ENCODE results near the gene AKAP8.
A peak's percentile ranks its signal among the peaks of the same experiment; 100 is the strongest.

The AKAP8 gene

GRCh38 chr19:15378534-15379082 lies 979 bp downstream of the AKAP8 start:
- Histone ChIP-seq H3K4me1 (ENCODE audit: insufficient read depth, poor library complexity, severe bottlenecking) (peaks cover 7% of the 10 kb centered on the region), H3K4me3 (ENCODE audit: severe bottlenecking) (peak overlapping the region; percentile 72), H3K27me3 (ENCODE audit: insufficient read depth, poor library complexity, severe bottlenecking) (no peaks in the 10 kb centered on the region), H3K27ac (ENCODE audit: poor library complexity, severe bottlenecking) (peak overlapping the region; percentile 85), H3K36me3 (ENCODE audit: low read depth) (peaks cover 12% of the 10 kb centered on the region; the same call in 1 of the 2 replicates), H3K9me3 (ENCODE audit: severe bottlenecking) (no peaks in the 10 kb centered on the region)
- TF ChIP-seq CTCF (IDR thresholded peaks at IDR 0.05; ENCODE audit: poor library complexity, severe bottlenecking), result no peak
- DNase-seq (ENCODE audit: low spot score) (no peak), ATAC-seq (ENCODE audit: low read depth) (peak; percentile 18; the same call in 1 of the 3 replicates)

GRCh38 chr19:15374796-15375440 lies 4.7 kb downstream of the AKAP8 start:
- no peak for TF ChIP-seq CTCF (IDR thresholded peaks at IDR 0.05; ENCODE audit: poor library complexity, severe bottlenecking)
- Histone ChIP-seq H3K9me3 (ENCODE audit: severe bottlenecking) (no peaks in the 10 kb centered on the region), H3K4me1 (ENCODE audit: insufficient read depth, poor library complexity, severe bottlenecking) (peaks cover 4% of the 10 kb centered on the region), H3K27me3 (ENCODE audit: insufficient read depth, poor library complexity, severe bottlenecking) (no peaks in the 10 kb centered on the region), H3K36me3 (ENCODE audit: low read depth) (peaks cover 48% of the 10 kb centered on the region), H3K4me3 (ENCODE audit: severe bottlenecking) (no peak overlapping the region), H3K27ac (ENCODE audit: poor library complexity, severe bottlenecking) (no peak overlapping the region)
- DNase-seq (ENCODE audit: low spot score) (no peak), ATAC-seq (ENCODE audit: low read depth) (no peak)

- TF ChIP-seq CTCF (IDR thresholded peaks at IDR 0.05; ENCODE audit: poor library complexity, severe bottlenecking), result no peak
- peaks cover 4% of the 10 kb centered on the region for H3K4me1 ChIP-seq (ENCODE audit: insufficient read depth, poor library complexity, severe bottlenecking)
- ATAC-seq (ENCODE audit: low read depth) (no peak), DNase-seq (ENCODE audit: low spot score) (no peak)
- peaks cover 53% of the 10 kb centered on the region for H3K36me3 ChIP-seq (ENCODE audit: low read depth)
- H3K27me3 ChIP-seq (ENCODE audit: insufficient read depth, poor library complexity, severe bottlenecking), result no peaks in the 10 kb centered on the region
- H3K9me3 ChIP-seq (ENCODE audit: severe bottlenecking), result no peaks in the 10 kb centered on the region
- H3K27ac ChIP-seq (ENCODE audit: poor library complexity, severe bottlenecking), result no peak overlapping the region
- no peak overlapping the region for H3K4me3 ChIP-seq (ENCODE audit: severe bottlenecking)
Measured at GRCh38 chr19:15374105-15374651, 5.4 kb downstream of the AKAP8 start.

GRCh38 chr19:15373644-15374043 lies 5.9 kb downstream of the AKAP8 start:
- H3K27me3 ChIP-seq (ENCODE audit: insufficient read depth, poor library complexity, severe bottlenecking), result no peaks in the 10 kb centered on the region
- peaks cover 58% of the 10 kb centered on the region for H3K36me3 ChIP-seq (ENCODE audit: low read depth)
- H3K4me1 ChIP-seq (ENCODE audit: insufficient read depth, poor library complexity, severe bottlenecking), result peaks cover 4% of the 10 kb centered on the region
- no peak for TF ChIP-seq CTCF (IDR thresholded peaks at IDR 0.05; ENCODE audit: poor library complexity, severe bottlenecking)
- DNase-seq (ENCODE audit: low spot score) (no peak), ATAC-seq (ENCODE audit: low read depth) (no peak)
- no peak overlapping the region for H3K27ac ChIP-seq (ENCODE audit: poor library complexity, severe bottlenecking)
- no peaks in the 10 kb centered on the region for H3K9me3 ChIP-seq (ENCODE audit: severe bottlenecking)
- no peak overlapping the region for H3K4me3 ChIP-seq (ENCODE audit: severe bottlenecking)

GRCh38 chr19:15372891-15373301 lies 6.7 kb downstream of the AKAP8 start:
- Histone ChIP-seq H3K27me3 (ENCODE audit: insufficient read depth, poor library complexity, severe bottlenecking) (no peaks in the 10 kb centered on the region), H3K27ac (ENCODE audit: poor library complexity, severe bottlenecking) (no peak overlapping the region), H3K4me1 (ENCODE audit: insufficient read depth, poor library complexity, severe bottlenecking) (peaks cover 4% of the 10 kb centered on the region), H3K4me3 (ENCODE audit: severe bottlenecking) (no peak overlapping the region), H3K9me3 (ENCODE audit: severe bottlenecking) (no peaks in the 10 kb centered on the region), H3K36me3 (ENCODE audit: low read depth) (peaks cover 66% of the 10 kb centered on the region)
- no peak for ATAC-seq (ENCODE audit: low read depth)
- TF ChIP-seq CTCF (IDR thresholded peaks at IDR 0.05; ENCODE audit: poor library complexity, severe bottlenecking), result no peak
- DNase-seq (ENCODE audit: low spot score), result no peak

Data from RWPE2 (cell line).